Fibroblast of skin of abdomen (primary cell): Measurements from ENCODE around the gene OR51B4. TPM values are rescaled to one million over a fixed set of nuclear protein-coding genes. Genes with fewer than 3 reads are reported as not detected.
"Not testable (repeated sequence)": the region's sequence is repeated elsewhere in the genome, so short reads cannot be mapped to it uniquely, and the experiment has no call there.

Experiments
- DNase-seq: peaks from one replicate; pipeline ENCODE4 v3.0.0-alpha.2; 2013
- polyA plus RNA-seq, 2 experiments: library from polyadenylated mRNA; unstranded; fragments of 120-200 nt; gene quantifications; one replicate each; pipeline ENCODE4 v1.2.1, GENCODE V29; 2013; ENCODE audit not compliant: insufficient read length in 2 of 2

Gene OR51B4
- not detected for polyA plus RNA-seq (2013, experiment 1 of 2; ENCODE audit: insufficient read length)
- polyA plus RNA-seq (2013, experiment 2 of 2; ENCODE audit: insufficient read length) = not detected

- DNase-seq = no peak
These were observed at the start of gene OR51B4 for GRCh38 chr11:5301846-5302245. Gene OR51B4 (minus strand): TSS chr11:5301946. CDS start chr11:5301946, 0 bp downstream.

DNA sequence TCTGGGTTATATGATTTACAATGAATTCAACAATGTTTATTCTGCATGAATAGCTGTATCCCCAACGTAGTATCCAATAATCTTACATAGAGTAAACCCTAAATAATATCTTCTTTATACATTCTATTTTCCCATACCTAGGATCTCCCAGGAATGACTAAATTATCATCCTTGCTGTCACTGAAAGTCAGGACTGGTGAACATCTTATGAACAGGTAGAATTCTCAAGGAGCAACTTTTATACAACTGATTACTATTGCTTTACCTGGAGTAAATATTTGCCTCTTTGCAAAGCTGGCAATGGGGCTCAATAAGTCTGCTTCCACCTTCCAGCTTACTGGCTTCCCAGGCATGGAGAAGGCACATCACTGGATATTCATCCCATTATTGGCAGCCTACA, 49.5 kb upstream of the OR51B4 start, which contains the start of gene OR51B6:
OR51B6 (plus strand) TSS at position 301 of the 400 bp plus-strand sequence; CDS start at position 301, 0 bp downstream.
- no peak for DNase-seq

DNA sequence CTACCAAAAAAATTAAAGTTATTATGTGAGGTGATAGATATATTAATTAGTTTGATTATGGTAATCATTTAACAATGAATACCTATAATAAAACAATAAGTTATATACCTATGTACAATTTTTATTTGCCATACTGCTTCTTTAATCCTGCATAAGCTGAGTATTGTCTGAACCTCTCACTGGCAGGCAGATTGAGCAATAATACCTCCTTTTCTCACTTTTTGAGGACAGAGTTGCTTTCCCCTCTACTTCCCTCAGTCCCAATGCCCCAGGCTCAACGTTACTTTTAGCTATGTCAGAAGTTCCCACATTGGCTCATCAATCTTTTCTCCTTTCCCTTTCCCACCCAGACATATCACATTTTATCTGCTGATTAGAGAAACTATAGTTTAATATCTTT, 47.8 kb upstream of the OR51B4 start:
- DNase-seq = no peak

DNA sequence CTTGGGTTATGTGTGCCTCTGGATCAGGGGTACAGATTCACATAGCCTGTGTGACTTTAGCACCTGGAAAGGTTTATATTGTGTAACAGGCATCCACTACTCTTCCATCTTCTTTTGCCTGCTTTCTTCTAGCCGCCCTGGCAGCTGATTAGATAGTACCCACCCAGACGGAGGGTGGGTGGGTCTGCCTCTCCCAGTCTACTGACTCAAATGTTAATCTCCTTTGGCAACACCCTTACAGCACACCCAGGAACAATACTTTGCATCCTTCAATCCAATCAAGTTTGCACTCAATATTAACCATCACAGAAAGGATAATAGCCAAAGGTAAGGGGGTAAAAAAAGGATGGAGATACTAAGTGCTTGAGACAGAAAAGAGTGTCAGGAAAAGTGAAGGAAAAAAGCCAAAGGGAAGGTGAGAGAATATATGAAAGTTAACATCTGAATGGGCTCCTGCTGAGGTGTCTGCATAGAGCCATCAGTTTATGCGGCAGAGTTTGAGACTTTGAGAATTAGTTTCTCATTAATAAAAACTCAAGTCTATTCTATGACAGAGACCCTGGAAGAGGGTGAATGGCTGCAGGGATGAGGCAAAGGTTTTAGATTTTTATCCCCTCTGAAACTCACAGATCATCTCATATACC, 46.9 kb upstream of the OR51B4 start:
- DNase-seq = no peak

DNA sequence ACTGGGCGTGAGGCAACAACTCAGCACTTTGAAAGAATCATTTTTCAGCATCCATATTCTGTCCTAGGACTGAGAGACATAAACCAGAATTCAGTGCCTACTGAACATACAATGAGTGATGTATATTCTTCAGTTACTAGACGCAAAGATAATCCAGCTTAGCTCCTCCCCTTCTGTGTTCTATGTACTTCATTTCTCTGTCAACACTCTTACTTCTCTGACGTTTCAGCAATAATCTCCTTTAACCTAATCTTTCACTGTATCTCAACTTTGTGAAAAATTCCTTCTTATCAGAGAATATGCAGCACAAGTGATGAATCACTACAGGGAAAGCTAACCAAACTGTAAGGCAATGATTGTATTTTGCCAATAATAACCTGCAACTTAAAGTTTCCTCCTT, 44.1 kb upstream of the OR51B4 start:
- DNase-seq = no peak

- DNase-seq = no peak
These were observed 42.0 kb upstream of the OR51B4 start, which contains the start of gene OR51B5 for GRCh38 chr11:5343474-5344335. Gene OR51B5 (minus strand): TSS chr11:5343524. CDS start chr11:5343524, 0 bp downstream.

DNA sequence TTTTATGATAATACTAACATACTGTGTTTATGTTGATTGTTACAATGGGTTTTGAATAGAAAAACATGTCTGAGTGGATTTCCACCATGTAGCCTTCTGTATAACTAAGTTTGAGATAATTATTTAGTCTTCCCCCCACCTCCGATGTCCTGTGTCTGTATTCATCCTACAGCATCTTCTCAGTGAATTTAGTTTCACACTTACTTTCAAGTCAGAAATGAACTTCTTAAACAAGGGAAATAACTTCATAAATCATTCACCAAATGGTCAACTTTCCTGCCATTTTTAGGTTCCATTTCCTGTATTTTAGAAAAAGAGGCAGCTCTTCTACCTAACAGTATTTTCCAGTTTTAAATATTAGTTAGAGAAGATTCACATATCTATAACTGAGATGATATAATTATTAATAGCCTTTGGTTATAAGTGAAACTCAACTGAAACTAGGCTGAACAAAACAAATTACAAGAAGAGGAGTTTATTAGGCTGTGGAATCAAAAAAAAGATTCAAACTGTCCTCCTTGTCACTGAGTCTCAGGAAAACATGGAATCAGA, 38.1 kb upstream of the OR51B4 start:
- DNase-seq = no peak

- not testable (repeated sequence) for DNase-seq
These were observed 35.5 kb upstream of the OR51B4 start for GRCh38 chr11:5337253-5337652.

GRCh38 chr11:5336331-5336730, 34.6 kb upstream of the OR51B4 start:
- peak; percentile 14 for DNase-seq

DNA sequence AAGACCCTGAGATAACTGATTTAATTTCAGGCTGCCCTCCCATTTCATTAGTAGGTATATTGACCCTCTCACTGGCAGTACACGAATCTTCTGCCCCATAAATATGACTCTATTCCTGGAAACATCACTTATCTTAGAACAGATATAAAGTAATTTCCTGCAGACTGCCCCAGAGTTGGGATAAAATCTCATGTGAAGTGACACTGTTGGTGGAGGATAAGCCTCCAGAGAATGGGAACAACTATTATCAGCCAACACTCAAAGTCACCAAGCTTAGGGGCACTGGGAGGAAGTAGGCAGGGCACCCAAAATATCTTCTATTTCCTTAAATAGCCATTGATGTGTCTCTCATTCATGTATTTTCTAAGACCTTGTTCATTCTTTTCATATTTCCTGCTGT, 33.4 kb upstream of the OR51B4 start:
- DNase-seq = no peak

GRCh38 chr11:5324197-5324596, 22.5 kb upstream of the OR51B4 start, which contains the start of gene OR51B2:
Gene OR51B2 (minus strand): TSS chr11:5324297. CDS start chr11:5324297, 0 bp downstream.
- no peak for DNase-seq

DNA sequence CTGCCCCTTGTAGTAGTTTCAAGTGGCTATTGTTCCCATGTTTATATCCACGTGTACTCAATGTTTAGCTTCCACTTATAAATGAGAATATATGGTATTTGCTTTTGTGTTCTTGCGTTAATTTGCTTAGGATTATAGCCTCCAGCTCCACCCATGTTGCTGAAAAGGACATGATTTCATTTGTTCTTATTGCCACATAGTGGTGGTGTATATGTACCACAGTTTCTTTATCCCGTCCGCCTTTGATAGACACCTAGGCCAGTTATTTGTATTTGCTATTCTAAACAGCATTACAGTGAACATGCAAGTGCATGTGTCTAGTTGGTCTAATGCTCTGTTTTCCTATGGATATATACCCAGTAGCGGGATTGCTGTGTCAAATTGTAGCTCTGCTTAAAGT, 15.5 kb upstream of the OR51B4 start:
- DNase-seq = no peak

DNA sequence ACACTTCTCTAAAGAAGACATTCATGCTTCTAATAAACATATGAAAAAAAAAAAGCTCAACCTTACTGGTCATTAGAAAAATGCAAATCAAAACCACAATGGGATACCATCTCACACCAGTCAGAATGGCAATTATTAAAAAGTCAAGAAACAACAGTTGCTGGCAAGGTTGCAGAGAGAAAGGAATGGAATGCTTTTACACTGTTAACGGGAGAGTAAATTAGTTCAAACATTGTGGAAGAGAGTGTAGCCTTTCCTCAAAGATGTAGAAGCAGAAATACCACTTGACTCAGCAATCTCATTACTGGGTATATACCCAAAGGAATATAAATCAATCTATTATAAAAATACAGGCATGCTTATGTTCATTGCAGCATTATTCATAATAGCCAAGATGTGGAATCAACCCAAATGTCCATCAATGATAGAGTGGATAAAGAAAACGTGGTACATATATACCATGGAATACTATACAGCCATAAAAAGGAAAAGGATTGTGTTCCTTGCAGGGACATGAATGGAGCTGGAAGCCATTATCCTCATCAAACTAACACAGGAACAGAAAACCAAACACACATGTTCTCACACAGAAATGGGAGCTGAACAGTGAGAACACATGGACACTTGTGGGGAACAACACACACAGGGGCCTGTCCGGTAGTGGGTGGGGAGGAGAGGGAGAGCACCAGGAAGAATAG, 11.7 kb upstream of the OR51B4 start:
- DNase-seq = not testable (repeated sequence)

- no peak for DNase-seq
These were observed 8.7 kb upstream of the OR51B4 start for GRCh38 chr11:5310423-5310822.

- DNase-seq = no peak
These were observed 5.7 kb upstream of the OR51B4 start for GRCh38 chr11:5307256-5308019.

DNA sequence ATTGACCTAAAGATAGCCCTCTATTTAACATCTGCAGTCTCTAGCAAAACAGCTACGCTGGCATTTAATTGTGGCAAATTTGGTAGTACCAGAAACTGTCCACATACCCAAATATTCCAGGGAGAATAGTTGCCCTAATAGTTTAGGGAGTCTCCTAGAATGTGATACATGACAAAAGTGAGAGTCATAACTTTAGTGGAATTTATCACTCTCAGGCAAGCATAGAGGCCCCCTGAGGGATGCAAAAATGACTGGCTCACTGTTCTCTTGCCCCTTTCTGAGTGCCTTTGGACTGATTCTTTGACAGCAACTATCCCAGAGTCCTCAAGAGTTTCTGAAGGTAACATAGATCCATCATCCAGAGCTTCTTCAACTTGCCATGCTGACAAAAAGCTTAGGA, 2.3 kb upstream of the OR51B4 start:
- no peak for DNase-seq

DNA sequence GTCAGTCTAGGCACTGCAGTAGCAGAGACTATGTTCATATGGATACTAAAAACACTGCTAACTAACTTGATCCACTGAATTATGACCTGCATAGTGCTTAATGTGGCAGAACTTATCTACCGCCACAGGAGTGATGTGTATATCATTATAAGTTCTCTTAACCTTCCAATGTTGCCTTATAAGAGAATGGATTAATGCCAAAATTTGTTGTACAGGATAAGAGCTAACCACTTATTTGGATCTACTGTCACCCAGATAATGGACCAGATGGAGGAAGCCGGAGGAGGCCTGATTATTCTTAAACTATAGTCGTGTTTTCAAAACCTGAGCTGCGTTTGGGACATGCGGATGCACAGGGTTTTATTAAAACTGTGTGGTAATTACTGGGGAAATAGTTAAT, 1.9 kb upstream of the OR51B4 start:
- DNase-seq = no peak

GRCh38 chr11:5300251-5300650, 1.5 kb downstream of the OR51B4 start:
- DNase-seq = no peak

DNA sequence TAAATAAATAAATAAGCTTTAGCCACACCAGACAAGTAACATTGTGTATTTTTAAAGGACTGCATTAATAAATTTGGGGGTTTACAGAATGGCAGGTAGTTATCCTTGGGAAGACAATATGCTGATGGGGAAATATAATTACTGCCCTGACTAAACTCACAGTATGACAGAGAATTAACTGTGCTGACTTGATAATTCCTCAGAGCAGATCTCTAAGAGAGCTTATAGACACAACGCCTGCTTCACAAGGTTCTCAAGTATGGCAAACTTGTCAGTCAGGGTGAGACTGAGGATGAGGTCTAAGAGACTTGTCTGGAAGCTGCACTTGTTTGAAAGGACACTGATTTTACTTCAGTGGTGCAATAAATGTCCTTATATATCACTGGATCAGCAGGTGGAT, 3.3 kb downstream of the OR51B4 start:
- DNase-seq = no peak

GRCh38 chr11:5297721-5298323, 3.9 kb downstream of the OR51B4 start:
- DNase-seq = no peak

GRCh38 chr11:5294342-5294995, 7.3 kb downstream of the OR51B4 start:
- DNase-seq = not testable (repeated sequence)
